HG03196 (cell line): ENCODE results near the gene PROB1.
"Not testable (repeated sequence)": the region's sequence is repeated elsewhere in the genome, so short reads cannot be mapped to it uniquely, and the experiment has no call there.

Experiments
- ATAC-seq: cut with Tn5 transposase; IDR thresholded peaks from one replicate; pipeline ENCODE4 v1.9.1; 2021; ENCODE audit not compliant: unreplicated experiment

PROB1 gene

DNA sequence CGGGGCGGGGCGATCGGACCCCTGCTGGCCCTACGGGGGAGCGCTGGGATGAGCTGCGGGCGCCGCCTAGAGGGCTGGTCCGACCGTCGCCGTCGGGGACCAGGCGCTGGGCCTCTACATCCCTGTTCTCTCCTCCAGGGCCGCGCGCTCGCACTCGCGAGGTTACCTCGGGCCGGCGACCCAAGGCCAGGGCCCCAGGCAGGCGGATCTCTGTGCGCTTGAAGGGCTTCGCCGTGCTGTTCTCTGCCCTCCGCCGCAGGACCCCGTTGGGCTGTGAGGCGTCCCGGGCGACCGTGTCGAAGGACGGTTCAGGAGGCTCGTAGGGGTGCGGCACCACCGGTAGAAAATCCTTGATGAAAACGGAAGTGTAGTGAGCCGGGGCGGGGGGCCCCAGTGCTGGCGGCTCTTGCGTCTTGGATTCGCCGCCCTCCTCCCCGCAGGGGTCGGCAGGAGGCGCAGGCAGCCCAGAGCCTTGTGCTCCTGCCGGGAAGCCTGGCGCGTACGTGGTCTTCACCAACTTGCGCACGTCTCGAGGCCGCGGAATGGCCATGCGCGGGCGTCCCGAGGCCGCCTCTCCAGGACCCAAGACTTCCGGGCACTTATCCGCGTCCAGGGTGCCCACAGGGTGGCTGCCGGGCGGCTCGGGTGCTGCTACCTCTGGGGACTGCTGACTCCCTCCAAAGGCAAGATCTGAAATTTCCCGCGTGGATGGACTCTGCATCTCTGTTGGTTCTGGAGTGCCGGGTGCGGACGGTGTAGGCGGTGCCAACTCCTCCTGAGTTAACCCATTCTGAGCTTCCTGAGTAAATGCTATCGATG is 2.0 kb downstream of the PROB1 start:
- peak; percentile 40 for ATAC-seq

DNA sequence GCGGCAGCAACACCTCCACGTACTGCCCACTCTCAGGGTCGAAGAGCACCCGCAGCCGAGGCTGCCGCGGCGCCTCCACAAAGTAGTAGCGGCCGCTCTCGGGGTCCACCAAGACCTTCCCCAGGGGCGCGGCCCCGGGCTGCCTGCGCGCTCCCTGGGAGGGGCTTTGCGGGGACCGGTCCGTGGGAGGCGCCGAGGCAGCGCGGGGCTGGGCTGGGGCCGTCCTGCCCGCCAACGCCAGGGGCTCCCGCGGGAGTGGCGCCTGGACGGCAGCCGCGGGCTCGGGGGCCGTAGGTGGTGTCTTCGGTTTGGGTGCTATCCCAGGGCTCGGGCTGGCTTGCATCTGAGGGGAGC is 2.6 kb downstream of the PROB1 start:
- ATAC-seq, result no peak

DNA sequence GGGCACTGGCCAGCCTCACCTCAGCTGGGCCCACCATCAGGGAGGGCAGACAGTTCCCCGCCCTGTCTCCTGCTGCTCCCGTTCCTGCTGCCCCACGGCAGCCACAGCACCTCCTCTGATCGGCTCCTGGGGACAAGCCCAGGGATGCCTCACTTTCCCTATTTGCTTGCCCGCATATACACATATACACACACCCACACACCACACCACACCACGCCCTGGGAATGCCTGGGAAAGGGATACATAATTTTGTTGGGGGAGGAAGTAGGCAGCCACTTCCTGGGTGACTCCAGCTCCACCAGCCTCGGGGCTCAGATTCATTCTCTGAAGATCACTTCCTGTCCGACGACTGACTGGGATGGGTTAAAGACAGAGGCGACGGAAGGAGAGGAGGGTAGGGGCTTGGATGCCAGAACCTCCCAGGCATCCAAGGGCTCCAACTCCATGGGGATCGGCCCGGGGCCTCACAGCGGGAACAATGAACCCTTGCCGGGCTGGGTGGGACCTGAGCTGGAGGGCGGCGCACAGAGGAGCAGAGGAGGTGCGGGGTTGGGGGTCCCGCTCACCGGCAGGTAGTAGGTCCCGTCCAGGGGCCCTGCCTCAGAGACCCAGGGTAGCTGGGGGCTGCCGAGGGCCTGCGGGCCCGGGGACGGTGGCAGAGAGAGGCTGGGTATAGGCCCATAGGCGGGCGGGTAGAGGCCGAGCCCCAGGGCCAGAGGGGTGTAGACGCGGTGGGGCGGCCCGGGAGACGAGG is 3.2 kb downstream of the PROB1 start:
- ATAC-seq, result no peak

DNA sequence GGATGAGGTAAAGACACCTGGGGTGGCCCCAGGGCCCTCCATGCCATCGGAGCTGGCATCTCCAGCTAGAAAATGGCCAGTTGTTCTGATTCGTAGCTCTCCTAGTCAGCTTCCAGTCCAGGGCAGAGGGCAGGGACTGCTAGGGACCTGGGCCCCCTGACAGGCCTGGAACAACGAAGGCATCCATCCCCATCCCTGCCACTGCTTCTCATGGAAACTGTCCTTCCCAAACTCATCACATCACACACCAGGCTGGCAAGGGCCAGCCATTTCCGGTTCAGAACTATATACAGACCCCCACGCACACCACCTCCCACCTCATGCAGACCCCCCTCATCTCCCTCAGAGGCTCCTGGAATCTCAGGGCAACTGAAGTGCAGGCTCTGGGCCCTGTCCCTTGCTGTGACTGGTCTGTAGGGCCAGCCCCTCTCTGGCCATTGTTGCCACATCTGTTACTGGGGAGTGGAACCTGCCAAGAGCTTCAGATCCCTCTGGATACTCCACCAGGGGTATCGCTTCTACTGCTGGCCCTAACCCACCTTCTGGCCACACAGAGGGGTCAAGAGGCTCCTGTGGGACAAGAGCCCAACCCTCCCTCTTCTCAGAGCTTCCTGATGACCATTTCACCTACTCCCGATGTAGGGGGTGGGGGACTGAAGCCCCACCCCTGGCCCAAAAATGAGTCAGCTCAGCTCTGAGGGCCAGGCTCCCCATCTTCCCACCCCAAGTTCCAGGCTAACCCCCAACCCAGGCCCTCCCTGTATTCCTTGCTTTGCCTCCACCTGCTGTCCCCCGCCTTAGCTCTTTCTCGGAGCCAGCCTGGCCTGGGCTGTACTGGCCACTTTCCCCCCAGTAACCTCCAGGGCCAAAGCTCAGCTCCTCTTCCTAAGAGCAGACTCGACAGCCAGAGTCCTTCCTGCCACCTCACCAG is 4.0 kb downstream of the PROB1 start:
- no peak for ATAC-seq

DNA sequence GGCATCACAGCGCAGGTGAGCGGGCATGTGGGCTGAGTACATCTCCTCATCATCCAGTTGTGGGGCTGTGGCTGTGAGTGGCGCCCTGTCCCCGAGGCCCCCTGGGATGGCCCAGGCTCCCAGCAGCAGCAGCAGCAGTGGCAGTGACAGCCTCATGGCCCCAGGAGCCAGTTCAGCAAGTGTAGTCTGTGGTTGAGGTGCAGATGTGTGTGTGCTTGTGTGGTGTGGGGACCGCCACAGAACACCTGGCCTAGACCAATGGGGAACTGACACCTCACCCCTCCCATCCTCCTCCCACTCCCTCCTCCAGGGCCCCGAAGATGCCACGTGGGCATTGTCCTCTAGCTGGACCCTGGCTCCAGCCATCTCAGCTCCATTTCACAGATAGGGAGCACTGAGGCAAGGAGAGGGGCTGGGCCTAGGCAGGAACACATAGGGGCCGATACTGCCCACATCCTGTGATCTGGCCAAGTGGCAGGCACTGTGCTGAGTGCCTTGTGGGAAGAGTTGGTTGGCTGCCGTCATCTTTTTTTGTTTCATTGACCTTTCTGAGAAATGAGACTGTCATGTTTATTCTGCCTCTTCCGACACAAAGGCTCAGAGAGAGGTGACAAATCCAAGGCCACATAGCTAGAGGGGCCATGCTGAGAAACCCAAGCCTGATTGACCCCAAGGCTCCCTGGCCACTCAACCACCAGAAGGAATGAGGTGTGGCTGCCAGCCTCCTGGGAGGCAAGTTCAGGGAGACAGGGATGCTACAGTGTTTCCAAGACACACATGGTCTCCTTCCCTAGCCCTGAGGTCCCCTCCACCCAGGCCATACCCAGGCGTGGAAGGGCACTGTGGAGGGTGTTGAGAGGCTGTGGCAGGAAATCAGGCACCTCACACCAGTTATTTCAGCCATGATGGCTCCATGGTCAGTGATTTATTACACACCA is 4.9 kb downstream of the PROB1 start, which contains the start of gene MZB1:
Gene MZB1 (minus strand): TSS at position 213 of the 938 bp plus-strand sequence. CDS start 57 bp downstream, at position 156.
- peak; percentile 37 for ATAC-seq

DNA sequence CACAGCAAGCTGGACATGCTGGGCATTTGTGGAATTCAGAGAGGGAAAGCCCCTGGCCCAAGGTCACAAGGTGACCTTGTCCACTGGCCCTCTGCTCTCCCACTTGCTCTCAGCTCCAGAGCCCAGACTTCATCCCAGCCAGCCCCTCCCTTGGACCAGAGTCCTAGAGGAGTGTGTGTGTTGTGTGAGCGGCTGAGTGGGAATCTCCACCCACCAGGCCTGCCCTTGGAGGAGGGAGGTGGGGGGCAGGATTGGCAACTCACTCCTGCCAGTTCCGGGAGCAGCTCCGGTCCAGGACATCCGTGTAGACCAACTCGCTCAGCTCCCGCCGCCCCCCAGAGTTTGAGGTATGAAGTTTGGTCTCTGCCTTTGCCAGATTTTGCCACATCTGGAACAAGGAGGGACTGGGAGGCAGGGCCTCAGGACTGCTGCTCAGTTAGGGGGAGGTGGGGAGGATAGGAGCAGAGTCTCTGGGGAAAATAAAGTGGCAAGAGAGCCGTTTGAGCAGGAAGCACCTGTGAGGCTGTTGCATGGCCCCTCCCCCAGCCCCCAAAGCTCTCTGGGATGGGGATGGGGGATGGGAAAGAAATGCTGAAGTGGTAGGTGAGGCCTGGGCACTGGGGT is 6.6 kb downstream of the PROB1 start:
- no peak for ATAC-seq

DNA sequence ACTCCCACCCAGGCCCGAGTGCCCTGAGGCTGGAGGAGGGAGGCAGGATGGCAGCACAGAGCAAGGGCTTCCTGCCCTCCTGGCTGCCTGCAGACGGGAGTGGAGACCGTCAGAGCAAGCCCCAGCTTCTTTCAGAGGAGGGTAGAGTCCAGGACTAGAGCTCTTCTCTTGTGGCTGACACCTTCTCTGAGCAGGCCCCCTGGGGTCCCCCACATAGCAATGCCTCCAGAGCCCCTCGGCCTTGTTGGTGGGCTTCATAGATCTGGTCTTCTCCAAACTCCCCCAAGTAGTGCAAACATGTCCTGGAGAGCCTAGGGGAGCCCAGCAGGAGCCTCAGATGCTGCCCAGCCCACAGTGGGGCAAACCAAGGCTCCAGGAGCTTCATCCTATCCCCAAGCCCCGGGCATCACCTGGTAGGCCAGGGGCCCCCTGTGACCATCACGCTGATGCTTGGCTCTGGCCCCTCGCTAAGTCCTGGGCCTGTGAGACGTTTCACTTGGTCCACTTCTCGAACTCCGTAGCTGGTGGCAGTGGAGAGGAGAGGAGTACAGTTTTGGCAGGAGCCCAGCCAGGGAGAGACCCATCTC is 7.2 kb downstream of the PROB1 start:
- no peak for ATAC-seq

DNA sequence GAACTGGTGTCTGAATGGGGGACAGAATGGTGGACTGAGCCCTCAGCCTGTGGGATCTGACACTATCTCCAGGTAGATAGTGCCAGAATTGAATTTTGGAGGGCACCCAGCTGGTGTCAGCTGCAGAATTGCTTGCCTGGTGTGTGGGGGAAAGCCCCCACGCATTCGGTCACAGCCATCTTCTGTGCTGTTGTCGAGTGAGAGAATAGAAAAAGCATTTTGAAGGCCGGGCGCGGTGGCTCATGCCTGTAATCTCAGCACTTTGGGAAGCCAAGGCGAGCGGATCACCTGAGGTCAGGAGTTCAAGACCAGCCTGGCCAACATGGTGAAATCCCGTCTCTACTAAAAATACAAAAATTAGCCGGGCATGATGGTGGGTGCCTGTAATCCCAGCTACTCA is 7.9 kb downstream of the PROB1 start:
- not testable (repeated sequence) for ATAC-seq

DNA sequence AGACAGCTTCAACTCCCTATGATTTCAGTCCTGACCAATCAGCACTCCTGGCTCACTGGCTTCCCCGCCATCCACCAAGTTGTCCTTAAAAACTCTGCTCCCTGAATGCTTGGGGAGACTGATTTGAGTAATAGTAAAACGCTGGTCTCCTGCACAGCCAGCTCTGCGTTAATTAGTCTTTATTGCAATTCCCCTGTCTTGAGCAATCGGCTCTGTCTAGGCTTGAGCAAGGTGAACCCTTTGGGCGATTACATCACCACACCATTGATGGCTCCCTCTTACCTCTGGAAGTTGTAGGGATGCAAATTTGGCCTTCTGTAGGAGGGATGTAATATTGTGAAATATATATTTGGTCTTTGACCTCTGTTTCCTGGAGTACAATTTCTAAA is 8.9 kb downstream of the PROB1 start:
- ATAC-seq, result no peak

DNA sequence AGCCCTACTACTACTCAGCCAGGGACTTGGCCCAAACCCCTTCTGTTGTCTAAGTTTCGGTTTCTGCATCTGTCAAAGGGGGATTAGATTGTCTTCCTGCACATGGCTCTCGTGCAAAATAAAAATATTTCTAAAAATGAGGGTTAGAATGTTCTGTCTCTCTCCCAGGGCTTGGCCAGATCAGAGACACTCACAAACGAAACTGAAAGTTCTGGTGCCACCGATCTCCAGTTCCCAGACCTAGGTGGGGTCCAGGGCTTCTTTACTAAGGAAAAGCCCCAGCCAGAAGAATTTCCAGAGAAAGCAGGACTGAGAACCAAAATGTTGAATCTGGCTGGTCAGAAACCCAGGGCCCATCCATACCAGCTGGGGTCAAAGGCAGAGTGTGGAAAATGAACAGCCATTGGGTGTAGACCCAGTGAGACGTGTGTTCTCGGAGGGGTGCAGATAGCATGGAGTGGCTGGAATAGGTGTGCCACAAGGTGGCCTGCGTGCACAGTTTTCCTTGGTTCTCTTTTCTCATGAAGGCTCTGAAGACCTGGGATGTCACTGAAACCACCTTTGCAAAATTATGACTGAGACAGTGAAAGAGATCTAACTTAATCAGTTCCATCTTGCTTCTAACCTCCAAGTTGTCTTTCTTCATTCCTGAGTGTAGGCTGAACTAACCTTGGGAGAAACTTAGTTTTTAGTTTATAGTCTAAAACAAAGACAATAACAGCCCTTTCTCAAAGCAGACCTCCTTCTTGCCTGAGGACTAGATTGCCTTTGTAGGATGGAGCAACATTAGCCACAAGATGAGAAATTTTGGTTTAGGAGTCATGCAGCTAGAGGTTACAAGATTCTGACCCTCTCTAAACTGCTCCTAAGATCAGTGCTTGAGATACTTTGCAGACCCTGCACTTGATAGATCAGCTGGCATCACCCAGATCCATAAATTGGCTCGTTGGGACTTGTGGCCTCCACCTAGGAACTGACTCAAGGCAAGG is 9.5 kb downstream of the PROB1 start:
- ATAC-seq, result no peak

DNA sequence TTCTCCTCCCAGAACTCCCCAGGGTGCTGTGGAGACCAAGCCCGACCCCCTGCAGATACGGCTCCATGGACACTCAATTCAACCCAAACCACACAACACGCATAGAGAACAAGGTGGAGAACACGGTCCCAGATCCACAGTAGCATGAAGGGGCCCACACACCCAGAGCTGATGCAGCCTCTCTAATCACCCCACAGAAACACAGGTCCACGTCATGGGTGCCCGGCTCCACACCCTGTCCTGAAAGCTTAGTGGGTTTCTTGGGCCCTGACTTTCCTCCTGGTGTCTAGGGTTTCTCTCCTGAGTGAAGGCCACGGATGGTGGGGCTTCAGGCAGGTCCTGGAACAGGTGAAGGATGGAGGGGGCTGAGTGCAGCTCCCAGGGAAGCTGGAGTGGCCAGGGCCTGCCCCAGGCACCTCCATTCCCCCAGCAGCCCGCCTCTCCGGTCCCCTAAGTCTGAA is 10.3 kb downstream of the PROB1 start:
- no peak for ATAC-seq

DNA sequence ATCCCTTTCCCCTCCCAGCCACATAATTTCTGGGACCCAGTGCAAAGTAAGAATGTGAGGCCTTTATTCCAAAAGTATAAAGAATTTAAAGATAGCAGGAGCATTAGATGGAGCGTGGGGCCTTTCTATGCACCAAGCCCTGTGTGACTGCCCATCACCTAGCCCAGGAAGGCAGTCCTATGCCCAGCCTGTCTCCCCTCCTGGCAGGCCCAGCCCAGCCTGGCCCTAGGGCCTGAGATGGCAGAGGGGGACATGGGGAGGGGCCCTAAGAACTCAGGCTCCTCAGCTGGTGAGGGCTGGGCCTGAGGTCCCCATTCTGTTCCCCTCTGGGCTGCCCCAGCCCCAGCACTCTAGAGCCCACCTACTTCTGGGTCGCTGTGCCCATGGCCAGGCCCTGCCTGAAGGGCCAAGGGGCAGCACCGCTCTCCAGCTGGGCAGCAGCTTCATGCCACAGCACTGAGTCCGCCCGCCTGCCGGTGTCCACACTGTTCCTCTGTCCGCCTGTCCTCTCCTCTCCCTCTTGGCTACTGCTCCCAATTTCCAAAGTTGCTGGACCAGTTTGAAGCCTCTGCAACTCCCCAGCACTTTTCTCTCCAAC is 10.8 kb downstream of the PROB1 start:
- no peak for ATAC-seq

DNA sequence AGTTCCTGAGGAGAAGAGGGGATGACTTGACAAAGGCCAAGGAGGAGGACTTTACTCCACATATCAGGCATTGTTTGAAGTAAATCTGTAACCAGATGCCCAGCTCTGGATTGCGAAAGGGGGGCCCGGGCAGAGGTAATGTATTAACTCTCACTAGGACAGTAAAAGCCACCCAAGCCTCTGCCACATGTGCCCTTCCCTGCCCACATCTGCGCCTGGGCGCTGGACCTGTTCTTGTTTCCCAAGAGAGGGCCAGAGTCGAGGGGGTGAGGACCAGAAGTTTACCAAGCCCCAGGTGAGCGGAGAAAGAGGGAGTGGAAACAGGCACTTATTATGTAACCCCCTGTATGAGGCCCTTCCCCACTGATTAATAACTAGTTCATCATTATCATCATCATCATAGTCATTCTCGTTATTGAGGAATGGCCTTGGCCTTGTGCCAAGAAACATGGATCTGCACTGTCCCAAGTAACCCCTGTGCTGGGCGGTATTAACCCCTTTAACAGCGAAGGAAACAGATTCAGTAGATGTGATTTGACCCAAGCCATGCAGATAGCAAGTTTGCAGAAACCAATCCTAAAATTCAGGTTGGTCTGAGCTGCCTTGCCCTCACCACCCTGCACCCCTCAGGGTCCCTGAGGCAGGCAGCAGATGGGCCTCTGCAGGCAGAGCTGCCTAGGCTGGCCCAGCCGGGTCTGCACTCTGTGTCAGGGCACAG is 11.5 kb downstream of the PROB1 start, which contains the start of gene SLC23A1:
Gene SLC23A1 (minus strand): TSS at position 23 of the 718 bp plus-strand sequence. CDS start 44 bp downstream, outside the sequence.
- ATAC-seq, result no peak

DNA sequence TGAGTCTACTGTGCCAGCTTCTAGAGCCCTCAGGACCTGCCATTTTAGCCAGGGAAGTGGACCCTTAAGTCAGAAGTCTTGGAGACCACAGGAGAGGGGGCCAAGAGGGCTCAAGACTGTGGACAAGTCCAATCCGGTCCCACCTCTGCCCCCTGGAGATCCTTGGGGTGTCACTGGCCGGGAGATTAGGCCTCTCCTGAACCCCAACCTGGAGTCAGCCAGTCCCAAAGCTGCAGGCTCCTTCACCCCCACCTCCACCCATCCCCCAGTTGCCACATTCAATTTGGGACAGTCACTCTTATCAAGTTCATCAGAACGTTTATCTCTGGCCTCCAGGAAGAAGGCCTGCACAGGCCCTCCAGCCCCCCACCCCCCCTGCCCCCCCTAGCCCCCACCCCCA is 12.1 kb downstream of the PROB1 start:
- ATAC-seq, result no peak

DNA sequence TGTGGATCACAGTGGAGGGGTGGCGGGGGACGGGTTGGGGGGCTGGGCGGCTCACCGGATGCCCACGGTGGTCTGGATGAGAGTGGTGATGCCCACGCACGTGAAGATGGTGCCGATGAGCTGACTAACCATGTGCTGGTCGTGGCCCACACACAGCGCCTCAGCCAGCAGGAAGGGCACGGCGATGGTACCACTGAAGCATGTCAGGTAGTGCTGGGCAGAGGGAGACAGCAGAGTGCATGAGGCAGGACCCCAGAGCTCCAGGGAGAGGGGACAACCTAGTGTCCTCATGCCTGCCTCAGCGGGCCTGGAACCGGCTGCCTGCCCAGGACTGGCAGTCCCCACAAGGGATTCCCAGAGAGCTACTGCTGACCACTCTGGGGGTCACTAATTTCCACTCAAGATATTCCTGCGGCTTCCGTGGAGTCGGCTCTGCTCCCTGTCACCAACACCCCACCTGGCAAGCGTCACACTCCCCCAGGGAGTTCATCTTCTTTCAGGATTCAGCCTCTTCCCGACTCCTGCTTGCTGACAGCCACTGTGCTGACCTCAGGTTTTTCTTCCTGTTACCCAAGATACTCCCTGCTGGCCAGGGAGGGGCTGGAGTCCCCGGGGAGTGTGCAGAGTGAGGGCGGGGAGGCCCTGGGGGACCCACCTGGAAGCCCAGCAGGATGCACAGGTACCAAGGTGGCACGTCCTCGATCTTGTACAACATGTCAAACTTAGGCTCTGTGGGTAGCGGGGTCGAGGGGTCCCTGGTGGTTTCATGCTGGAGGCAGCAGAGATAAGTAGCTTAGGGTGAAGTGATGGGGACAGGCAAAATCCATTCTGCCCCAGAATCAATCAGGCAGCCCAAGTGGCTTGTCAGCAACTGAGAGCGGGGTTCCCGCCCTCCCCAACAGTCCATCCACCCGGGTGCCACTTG is 12.8 kb downstream of the PROB1 start:
- no peak for ATAC-seq
